Hematopoietic multipotent progenitor cell (in vitro differentiated cells): ENCODE data around the gene MED25. TPM values are rescaled to one million over a fixed set of nuclear protein-coding genes. Genes with fewer than 3 reads are reported as not detected.
A peak's percentile ranks its signal among the peaks of the same experiment; 100 is the strongest.

Experiments used
- DNase-seq, 3 donors: peaks; one replicate each; pipeline ENCODE4 v3.0.0-alpha.2; 2011 to 2015; ENCODE audit warnings: low read depth in 2 of 3, low spot score in 2 of 3
- total RNA-seq: library from RNA; depleted of rRNA; stranded (reverse); fragments of >200 nt; gene quantifications from one replicate; pipeline ENCODE4 v1.2.3, GENCODE V29; 2012

MED25 gene
- total RNA-seq, 1 donor: 50.9 TPM

GRCh38 chr19:49839713-49840112, 21.6 kb downstream of the MED25 start:
- no peak for DNase-seq

GRCh38 chr19:49840321-49840720, 22.2 kb downstream of the MED25 start:
- no peak for DNase-seq

GRCh38 chr19:49840736-49841249, 22.7 kb downstream of the MED25 start:
- no peak for DNase-seq

- no peak for DNase-seq
These were observed 25.2 kb downstream of the MED25 start for GRCh38 chr19:49843265-49843664.

GRCh38 chr19:49844138-49845095, 26.3 kb downstream of the MED25 start:
- no peak for DNase-seq

GRCh38 chr19:49845414-49845813, 27.3 kb downstream of the MED25 start:
- DNase-seq: no peak

GRCh38 chr19:49846408-49846807, 28.3 kb downstream of the MED25 start:
- no peak for DNase-seq

GRCh38 chr19:49847731-49848696, 29.9 kb downstream of the MED25 start:
- peak in 2 of 3 donors; percentile 68 to 76 for DNase-seq

GRCh38 chr19:49848938-49849337, 30.8 kb downstream of the MED25 start:
- DNase-seq: no peak

GRCh38 chr19:49849433-49850220, 31.5 kb downstream of the MED25 start:
- DNase-seq: no peak

- DNase-seq: no peak
These were observed 32.1 kb downstream of the MED25 start for GRCh38 chr19:49850221-49850486.

GRCh38 chr19:49850487-49851342, 32.6 kb downstream of the MED25 start, which contains the start of gene PTOV1:
PTOV1 (plus strand) TSS chr19:49851159.
- peak; percentile 77 to 94 (median 90) for DNase-seq

- DNase-seq: peak in 1 of 3 donors; percentile 29
These were observed 33.6 kb downstream of the MED25 start for GRCh38 chr19:49851456-49852259.

- no peak for DNase-seq
These were observed 34.6 kb downstream of the MED25 start for GRCh38 chr19:49852631-49853126.

- no peak for DNase-seq
These were observed 35.8 kb downstream of the MED25 start for GRCh38 chr19:49853852-49854377.

- no peak for DNase-seq
These were observed 36.5 kb downstream of the MED25 start for GRCh38 chr19:49854378-49855263.

GRCh38 chr19:49855277-49855675, 37.2 kb downstream of the MED25 start:
- DNase-seq: no peak
